Endothelial cell of umbilical vein (primary cell): ENCODE measurements around the gene ACTL7A. TPM values are rescaled to one million over a fixed set of nuclear protein-coding genes. Genes with fewer than 3 reads are reported as not detected.
A peak's percentile ranks its signal among the peaks of the same experiment; 100 is the strongest.

Experiments used
- BruUV-seq: library from RNA; stranded (reverse); fragments of 400-500 nt; replicated peaks from 2 replicates; lab custom pipeline; 2021; lab: Mats Ljungman, UMichigan
- CTCF ChIA-PET: fragments of 300-600, 350-600 bp; sonication (Branson Sonifier 250); formaldehyde crosslinking; loops from one replicate; lab custom pipeline; 2021; ENCODE audit warnings: antibody characterized with exemption, inconsistent platforms; lab: Charles Lee
- POLR2A ChIA-PET: fragments of 300-600, 350-600 bp; sonication (Branson Sonifier 250); formaldehyde crosslinking; loops from one replicate; lab custom pipeline; 2021; ENCODE audit warnings: antibody characterized with exemption, inconsistent platforms; lab: Charles Lee
- DNase-seq: peaks from one replicate; pipeline ENCODE4 v3.0.0-alpha.2; 2011; ENCODE audit warnings: low read depth, low spot score
- FAIRE-seq: peaks from 2 replicates; lab custom pipeline; 2011; peaks lifted over from hg19 to GRCh38; lab: Jason Lieb, UNC
- H2AFZ ChIP-seq: 2 replicates; pipeline ENCODE4 v1.6.0; 2012; ENCODE audit warnings: low read depth, low read length, control low read depth, inconsistent platforms
- H3K27ac ChIP-seq: 2 replicates; pipeline ENCODE4 v1.5.1; 2011; ENCODE audit warnings: low read depth, mild to moderate bottlenecking, control low read depth, low read length, moderate library complexity; ENCODE audit not compliant: insufficient read depth
- H3K27me3 ChIP-seq, 2 experiments: 2 replicates each; pipeline versions ENCODE4 v1.6.0 to v1.6.1; 2011; ENCODE audit warnings: low read length in 2 of 2, mixed read lengths in 1 of 2; ENCODE audit not compliant: control insufficient read depth in 2 of 2, insufficient read depth in 2 of 2
- H3K36me3 ChIP-seq, 2 experiments: 2 replicates in 1 of 2; 3 replicates in 1 of 2; pipeline ENCODE4 v1.5.1; 2011; ENCODE audit warnings: low read length in 2 of 2, mild to moderate bottlenecking in 1 of 2, moderate library complexity in 1 of 2; ENCODE audit not compliant: control insufficient read depth in 2 of 2, insufficient read depth in 2 of 2; ENCODE audit errors: extremely low read depth in 1 of 2
- H3K4me1 ChIP-seq: 3 replicates; pipeline ENCODE4 v1.5.1; 2011; ENCODE audit warnings: mild to moderate bottlenecking, low read length; ENCODE audit not compliant: control insufficient read depth, insufficient read depth; ENCODE audit errors: extremely low read depth
- H3K4me2 ChIP-seq: 2 replicates; pipeline ENCODE4 v1.6.1; 2011; ENCODE audit warnings: low read length, control low read depth, mixed read lengths; ENCODE audit not compliant: insufficient read depth
- H3K4me3 ChIP-seq, 3 experiments: fragments of 200-600 bp in 1 of 3; sonication (generic), shearing (Covaris generic) in 1 of 3; replicated peaks in 1 of 3; 2 replicates each; pipeline ENCODE4 v1.5.1; 2011 to 2016; ENCODE audit warnings: control low read depth in 3 of 3, low read length in 3 of 3, mild to moderate bottlenecking in 2 of 3, inconsistent platforms in 1 of 3, low read depth in 1 of 3, moderate library complexity in 1 of 3; ENCODE audit not compliant: insufficient read depth in 1 of 3
- H3K79me2 ChIP-seq: 2 replicates; pipeline ENCODE4 v1.6.0; 2012; ENCODE audit warnings: low read length, inconsistent platforms; ENCODE audit not compliant: control insufficient read depth, insufficient read depth
- H3K9ac ChIP-seq: replicated peaks from 2 replicates; pipeline ENCODE3; 2011; ENCODE audit warnings: low read length, control low read depth; ENCODE audit not compliant: insufficient read depth; ENCODE audit errors: extremely low read depth
- H3K9me1 ChIP-seq: replicated peaks from 3 replicates; pipeline ENCODE4 v1.6.0; 2011; ENCODE audit warnings: mild to moderate bottlenecking, low read length; ENCODE audit not compliant: control insufficient read depth, insufficient read depth; ENCODE audit errors: extremely low read depth
- H3K9me3 ChIP-seq: replicated peaks from 2 replicates; pipeline ENCODE4 v1.5.1; 2012; ENCODE audit warnings: low read length, inconsistent platforms; ENCODE audit not compliant: control insufficient read depth, insufficient read depth
- H4K20me1 ChIP-seq: replicated peaks from 2 replicates; pipeline ENCODE3; 2011; ENCODE audit warnings: mild to moderate bottlenecking, low read length; ENCODE audit not compliant: control insufficient read depth, insufficient read depth; ENCODE audit errors: extremely low read depth
- EZH2 ChIP-seq: IDR thresholded peaks from 2 replicates; pipeline ENCODE4 v1.6.1; 2012; ENCODE audit warnings: borderline replicate concordance, low read depth, mild to moderate bottlenecking, moderate library complexity, low read length, inconsistent platforms; ENCODE audit not compliant: severe bottlenecking
- FOS ChIP-seq: IDR thresholded peaks from 2 replicates; pipeline ENCODE4 v1.6.1; 2011; ENCODE audit warnings: mild to moderate bottlenecking, low read length, moderate library complexity, borderline replicate concordance; ENCODE audit not compliant: insufficient read depth
- GATA2 ChIP-seq: IDR thresholded peaks from 2 replicates; pipeline ENCODE4 v1.7.0; 2011; ENCODE audit warnings: low read depth, mild to moderate bottlenecking, moderate library complexity, mixed read lengths, low read length; ENCODE audit not compliant: insufficient read length, insufficient read depth
- JUN ChIP-seq: IDR thresholded peaks from 2 replicates; pipeline ENCODE4 v1.6.1; 2011; ENCODE audit warnings: borderline replicate concordance, low read depth; ENCODE audit not compliant: insufficient read length, insufficient read depth
- MYC ChIP-seq: IDR thresholded peaks from one replicate; pipeline ENCODE4 v1.6.1; 2011; ENCODE audit warnings: mild to moderate bottlenecking, low read depth, low read length
- POLR2A ChIP-seq: IDR thresholded peaks from 2 replicates; pipeline ENCODE4 v1.6.1; 2012; ENCODE audit warnings: low read depth, mild to moderate bottlenecking, control low read depth, low read length
- POLR2AphosphoS5 ChIP-seq: IDR thresholded peaks from 2 replicates; pipeline ENCODE4 v1.6.1; 2012; ENCODE audit warnings: low read depth, mild to moderate bottlenecking, control low read depth, low read length, moderate library complexity; ENCODE audit not compliant: insufficient read depth
- dilution Hi-C: fragments of 300-500 bp; cut with MboI; formaldehyde crosslinking; loops from one replicate; pipeline ENCODE4 v1.15.0; 2019; ENCODE audit warnings: low sequenced_read_pairs; ENCODE audit not compliant: extremely low pct_ligation_motif_present
- intact Hi-C: fragments of 100-400 bp; cut with micrococcal nuclease; formaldehyde crosslinking; loops from one replicate; pipeline ENCODE4 v1.10.0; 2022
- polyA plus RNA-seq, 4 experiments: library from polyadenylated mRNA; depleted of rRNA in 3 of 4; stranded (reverse) in 3 of 4; unstranded in 1 of 4; fragments of >200 nt; gene quantifications; 2 replicates each; pipeline versions ENCODE4 v1.2.1 to v1.2.3, GENCODE V29; 2011 to 2012; ENCODE audit warnings: missing spikeins in 1 of 4
- total RNA-seq: library from RNA; stranded (reverse); gene quantifications from 2 replicates; pipeline ENCODE4 v1.2.3, GENCODE V29; 2021
- TF ChIP-seq, protein P1 (sequence below), 2 donors: IDR thresholded peaks; 1 replicate in 1 of 2; 2 replicates in 1 of 2; pipeline ENCODE4 v1.5.1; 2011; ENCODE audit warnings: low read length in 2 of 2, mild to moderate bottlenecking in 2 of 2, moderate library complexity in 2 of 2, control low read depth in 1 of 2, inconsistent platforms in 1 of 2, low read depth in 1 of 2; ENCODE audit not compliant: insufficient read depth in 1 of 2; ENCODE audit errors: extremely low read depth in 1 of 2
- TF ChIP-seq, protein P2 (sequence below): IDR thresholded peaks from 2 replicates; pipeline ENCODE4 v1.6.1; 2011; ENCODE audit not compliant: insufficient read depth, insufficient read length

ACTL7A gene
- total and polyA plus RNA-seq, 2 donors (not counting 3 experiments of a cell fraction or from before 2014, with no cell fraction given) = not detected

DNA sequence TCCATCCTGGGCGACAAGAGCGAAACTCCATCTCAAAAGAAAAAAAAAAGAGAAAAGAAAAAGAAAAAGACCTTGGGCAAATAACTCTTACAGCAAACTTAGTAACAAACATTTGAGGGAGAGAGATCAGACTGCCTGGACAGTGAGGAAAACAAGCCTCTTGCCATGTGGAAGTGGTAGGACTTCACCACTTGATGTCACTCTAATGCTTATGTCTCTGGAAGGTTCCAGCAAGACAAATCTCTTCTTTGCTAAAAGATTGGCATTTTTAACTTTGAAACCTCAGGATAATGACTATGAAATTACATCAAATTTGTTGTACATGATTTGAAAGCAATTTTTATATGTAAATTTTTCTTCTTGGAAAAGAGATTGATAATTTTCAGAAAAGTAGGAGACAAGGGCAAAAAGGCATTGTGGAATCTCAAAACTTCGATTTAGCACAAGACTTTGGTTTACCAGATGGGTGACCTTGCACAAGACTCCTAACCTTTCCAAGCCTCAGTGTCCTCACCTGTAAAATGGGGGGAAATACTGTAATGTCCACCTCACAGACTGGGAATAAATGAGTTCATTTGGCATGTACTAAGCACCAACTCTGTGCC is 11.7 kb upstream of the ACTL7A start:
- no peak overlapping the region for H3K9ac ChIP-seq
- POLR2A ChIA-PET = no interaction called here
- dilution Hi-C loops (no loop called here), intact Hi-C loops (loop anchor here (1.0 to 5.0 kb wide), 3 partner anchors 104 to 552 kb away; partner anchors contain the start of gene EPB41L4B)
- H3K4me1 ChIP-seq = no peaks in the 10 kb centered on the region
- no peaks in the 10 kb centered on the region for H3K9me3 ChIP-seq
- H3K27ac ChIP-seq = no peak overlapping the region
- H4K20me1 ChIP-seq = no peaks in the 10 kb centered on the region
- H3K4me2 ChIP-seq = no peak overlapping the region
- no peaks in the 10 kb centered on the region for H3K79me2 ChIP-seq
- no TSS peak for BruUV-seq
- FAIRE-seq (peak; percentile 84), DNase-seq (peak; percentile 34)
- H3K36me3 ChIP-seq = no peaks in the 10 kb centered on the region
- TF ChIP-seq, protein P1, sequence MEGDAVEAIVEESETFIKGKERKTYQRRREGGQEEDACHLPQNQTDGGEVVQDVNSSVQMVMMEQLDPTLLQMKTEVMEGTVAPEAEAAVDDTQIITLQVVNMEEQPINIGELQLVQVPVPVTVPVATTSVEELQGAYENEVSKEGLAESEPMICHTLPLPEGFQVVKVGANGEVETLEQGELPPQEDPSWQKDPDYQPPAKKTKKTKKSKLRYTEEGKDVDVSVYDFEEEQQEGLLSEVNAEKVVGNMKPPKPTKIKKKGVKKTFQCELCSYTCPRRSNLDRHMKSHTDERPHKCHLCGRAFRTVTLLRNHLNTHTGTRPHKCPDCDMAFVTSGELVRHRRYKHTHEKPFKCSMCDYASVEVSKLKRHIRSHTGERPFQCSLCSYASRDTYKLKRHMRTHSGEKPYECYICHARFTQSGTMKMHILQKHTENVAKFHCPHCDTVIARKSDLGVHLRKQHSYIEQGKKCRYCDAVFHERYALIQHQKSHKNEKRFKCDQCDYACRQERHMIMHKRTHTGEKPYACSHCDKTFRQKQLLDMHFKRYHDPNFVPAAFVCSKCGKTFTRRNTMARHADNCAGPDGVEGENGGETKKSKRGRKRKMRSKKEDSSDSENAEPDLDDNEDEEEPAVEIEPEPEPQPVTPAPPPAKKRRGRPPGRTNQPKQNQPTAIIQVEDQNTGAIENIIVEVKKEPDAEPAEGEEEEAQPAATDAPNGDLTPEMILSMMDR (IDR thresholded peaks at IDR 0.05; ENCODE audit: extremely low read depth in 1 of 2, insufficient read depth in 1 of 2, low read depth in 1 of 2, low read length in 2 of 2) = peak in 1 of 2 donors; percentile 28
- no peak for TF ChIP-seq EZH2
- CTCF ChIA-PET = interaction anchor here (1.1 kb wide), 1 partner anchor 104 kb away, joined by 7 read pairs; no protein-coding TSS in a partner anchor
- no peaks in the 10 kb centered on the region for H3K9me1 ChIP-seq
- H3K4me3 ChIP-seq = no peak overlapping the region
- H3K27me3 ChIP-seq = peaks cover 0 to 2% of the 10 kb centered on the region in 2 experiments
- H2AFZ ChIP-seq = no peak overlapping the region

DNA sequence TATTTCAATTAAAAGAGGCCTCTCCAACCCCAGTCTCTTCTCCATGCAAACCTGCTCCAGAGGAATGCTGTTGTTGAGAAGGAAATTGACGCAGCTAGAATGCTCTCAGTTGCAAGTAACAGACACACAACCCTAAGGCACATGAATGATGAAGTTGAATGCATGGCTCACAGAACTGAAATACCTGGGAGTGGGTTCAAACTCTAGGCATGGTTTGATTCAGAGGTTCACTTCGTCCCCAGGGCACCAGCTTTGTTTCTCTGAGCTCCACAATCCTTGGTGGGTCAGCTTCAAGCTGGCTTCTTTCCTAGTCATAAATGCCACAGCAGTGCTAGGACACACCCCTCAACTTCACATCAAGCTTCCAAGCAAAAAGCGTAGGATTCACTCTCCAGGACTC is 10.9 kb upstream of the ACTL7A start:
- BruUV-seq = no TSS peak
- H3K4me1 ChIP-seq = no peaks in the 10 kb centered on the region
- DNase-seq (no peak), FAIRE-seq (no peak)
- H3K9me3 ChIP-seq = no peaks in the 10 kb centered on the region
- no peaks in the 10 kb centered on the region for H3K36me3 ChIP-seq
- peaks cover 0 to 2% of the 10 kb centered on the region in 2 experiments for H3K27me3 ChIP-seq
- POLR2A ChIA-PET = no interaction called here
- H3K79me2 ChIP-seq = no peaks in the 10 kb centered on the region
- H3K4me3 ChIP-seq = no peak overlapping the region
- H3K27ac ChIP-seq = no peak overlapping the region
- intact Hi-C loops = loop anchor here (2.0 to 5.0 kb wide), 2 partner anchors 104 to 551 kb away; no protein-coding TSS in a partner anchor
- H2AFZ ChIP-seq = no peak overlapping the region
- no peak overlapping the region for H3K4me2 ChIP-seq
- CTCF ChIA-PET = interaction anchor here (1.4 kb wide), 1 partner anchor 103 kb away, joined by 9 read pairs; no protein-coding TSS in a partner anchor
- no peak overlapping the region for H3K9ac ChIP-seq
- dilution Hi-C loops = no loop called here
- no peak for TF ChIP-seq GATA2
- no peak for TF ChIP-seq FOS
- TF ChIP-seq POLR2AphosphoS5 = no peak
- TF ChIP-seq EZH2 = no peak
- TF ChIP-seq POLR2A = no peak
- TF ChIP-seq, protein P1 (IDR thresholded peaks at IDR 0.05; ENCODE audit: extremely low read depth in 1 of 2, insufficient read depth in 1 of 2, low read depth in 1 of 2, low read length in 2 of 2) = no peak
- TF ChIP-seq, protein P2, sequence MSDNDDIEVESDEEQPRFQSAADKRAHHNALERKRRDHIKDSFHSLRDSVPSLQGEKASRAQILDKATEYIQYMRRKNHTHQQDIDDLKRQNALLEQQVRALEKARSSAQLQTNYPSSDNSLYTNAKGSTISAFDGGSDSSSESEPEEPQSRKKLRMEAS = no peak
- TF ChIP-seq JUN = no peak
- no peak for TF ChIP-seq MYC
- H3K9me1 ChIP-seq = no peaks in the 10 kb centered on the region
- H4K20me1 ChIP-seq = no peaks in the 10 kb centered on the region
